SK-N-MC (cell line): ENCODE measurements around the gene ITPA.

Experiments used
- EZH2 ChIP-seq: fragments of 200-600 bp; sonication (generic); IDR thresholded peaks from one replicate; pipeline ENCODE4 v1.6.1; 2017; ENCODE audit warnings: antibody characterized with exemption
- FOXP2 ChIP-seq: optimal IDR thresholded peaks from 2 replicates; pipeline ENCODE3; 2011; ENCODE audit warnings: mild to moderate bottlenecking, moderate library complexity; ENCODE audit not compliant: insufficient read depth; ENCODE audit errors: extremely low read length, control extremely low read depth
- POLR2AphosphoS5 ChIP-seq: IDR thresholded peaks from 2 replicates; pipeline ENCODE4 v1.6.1; 2012; ENCODE audit warnings: mild to moderate bottlenecking, low read depth, low read length, borderline replicate concordance

- no peak for TF ChIP-seq EZH2
- peak; percentile 97 for TF ChIP-seq POLR2AphosphoS5
- TF ChIP-seq FOXP2: no peak
These were observed at the start of gene ITPA for GRCh38 chr20:3209257-3209945.
